RWPE2 (cell line): ENCODE measurements around the gene MACF1.
A peak's percentile ranks its signal among the peaks of the same experiment; 100 is the strongest.
"Not testable (repeated sequence)": the region's sequence is repeated elsewhere in the genome, so short reads cannot be mapped to it uniquely, and the experiment has no call there.

ENCODE experiments used
- ATAC-seq: fragments of 200-7000 bp; cut with Tn5 transposase; 3 replicates; pipeline ENCODE4 v1.9.1; 2021; ENCODE audit warnings: low read depth
- DNase-seq: peaks from one replicate; pipeline ENCODE4 v3.0.0-alpha.2; 2020; ENCODE audit warnings: low spot score
- H3K27ac ChIP-seq: fragments of 450-650 bp; 2 replicates; pipeline ENCODE4 v1.5.1; 2017; ENCODE audit warnings: mild to moderate bottlenecking; ENCODE audit not compliant: poor library complexity, severe bottlenecking
- H3K27me3 ChIP-seq: fragments of 250-450 bp; sonication (Bioruptor Pico); 2 replicates; pipeline ENCODE4 v1.5.1; 2021; ENCODE audit warnings: mild to moderate bottlenecking, moderate library complexity; ENCODE audit not compliant: insufficient read depth, poor library complexity, severe bottlenecking
- H3K36me3 ChIP-seq: fragments of 250-450 bp; sonication (Bioruptor Pico); 2 replicates; pipeline ENCODE4 v1.5.1; 2020; ENCODE audit warnings: low read depth, mild to moderate bottlenecking, moderate library complexity
- H3K4me1 ChIP-seq: fragments of 250-450 bp; sonication (Bioruptor Pico); 2 replicates; pipeline ENCODE4 v1.5.1; 2021; ENCODE audit warnings: mild to moderate bottlenecking, moderate library complexity; ENCODE audit not compliant: insufficient read depth, poor library complexity, severe bottlenecking
- H3K4me3 ChIP-seq: fragments of 250-450 bp; sonication (Bioruptor Pico); 2 replicates; pipeline ENCODE4 v1.5.1; 2021; ENCODE audit warnings: mild to moderate bottlenecking, moderate library complexity; ENCODE audit not compliant: severe bottlenecking
- H3K9me3 ChIP-seq: fragments of 250-450 bp; sonication (Bioruptor Pico); 2 replicates; pipeline ENCODE4 v1.5.1; 2021; ENCODE audit warnings: mild to moderate bottlenecking, moderate library complexity; ENCODE audit not compliant: severe bottlenecking
- TF ChIP-seq, protein P1 (sequence below): fragments of 450-650 bp; IDR thresholded peaks from one replicate; pipeline ENCODE4 v1.5.1; 2017; ENCODE audit warnings: mild to moderate bottlenecking, moderate library complexity; ENCODE audit not compliant: poor library complexity, severe bottlenecking

Gene MACF1

DNA sequence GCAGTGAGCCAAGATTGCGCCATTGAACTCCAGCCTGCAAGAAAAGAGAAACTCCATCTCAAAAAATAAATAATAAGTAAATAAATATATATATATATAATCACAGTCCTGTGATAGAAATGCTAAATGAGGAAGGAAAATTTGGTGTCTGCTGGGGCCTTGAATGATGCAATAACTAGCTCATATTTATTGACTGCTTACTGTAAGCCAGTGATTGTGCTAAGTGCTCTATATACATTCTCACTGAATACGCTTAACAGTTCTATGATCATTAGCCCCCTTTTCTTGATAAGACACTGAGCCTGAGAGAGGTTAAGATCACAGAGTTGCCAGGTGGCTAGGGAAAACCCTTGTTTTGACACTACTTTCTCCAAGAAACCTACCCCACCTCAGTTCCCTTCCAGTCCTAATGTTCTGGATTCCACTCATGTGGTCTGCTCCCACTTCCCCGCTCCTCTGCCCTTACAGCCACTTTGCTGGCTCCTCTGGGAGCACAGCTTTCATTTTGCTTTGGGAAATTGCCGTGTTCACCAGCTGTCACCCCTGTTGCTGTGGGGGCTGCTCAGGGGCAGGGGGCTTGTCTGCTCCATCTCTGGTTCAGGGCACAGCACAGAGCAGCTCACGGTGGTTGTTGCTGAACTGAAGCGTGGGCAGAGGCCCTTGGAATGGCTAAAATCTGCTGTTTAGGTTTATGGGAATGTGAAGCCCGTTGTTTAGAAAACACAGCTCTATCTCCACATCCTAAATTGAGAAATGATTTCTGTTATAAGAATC lies 284.5 kb downstream of the MACF1 start:
- Histone ChIP-seq H3K4me1 (no peaks in the 10 kb centered on the region), H3K27ac (no peak overlapping the region), H3K9me3 (no peaks in the 10 kb centered on the region), H3K27me3 (peaks cover 4% of the 10 kb centered on the region), H3K4me3 (no peak overlapping the region), H3K36me3 (peaks cover 29% of the 10 kb centered on the region)
- 0 out of 3 replicates have a peak, but pooled peaks have one; percentile 3 for ATAC-seq
- TF ChIP-seq, protein P1, sequence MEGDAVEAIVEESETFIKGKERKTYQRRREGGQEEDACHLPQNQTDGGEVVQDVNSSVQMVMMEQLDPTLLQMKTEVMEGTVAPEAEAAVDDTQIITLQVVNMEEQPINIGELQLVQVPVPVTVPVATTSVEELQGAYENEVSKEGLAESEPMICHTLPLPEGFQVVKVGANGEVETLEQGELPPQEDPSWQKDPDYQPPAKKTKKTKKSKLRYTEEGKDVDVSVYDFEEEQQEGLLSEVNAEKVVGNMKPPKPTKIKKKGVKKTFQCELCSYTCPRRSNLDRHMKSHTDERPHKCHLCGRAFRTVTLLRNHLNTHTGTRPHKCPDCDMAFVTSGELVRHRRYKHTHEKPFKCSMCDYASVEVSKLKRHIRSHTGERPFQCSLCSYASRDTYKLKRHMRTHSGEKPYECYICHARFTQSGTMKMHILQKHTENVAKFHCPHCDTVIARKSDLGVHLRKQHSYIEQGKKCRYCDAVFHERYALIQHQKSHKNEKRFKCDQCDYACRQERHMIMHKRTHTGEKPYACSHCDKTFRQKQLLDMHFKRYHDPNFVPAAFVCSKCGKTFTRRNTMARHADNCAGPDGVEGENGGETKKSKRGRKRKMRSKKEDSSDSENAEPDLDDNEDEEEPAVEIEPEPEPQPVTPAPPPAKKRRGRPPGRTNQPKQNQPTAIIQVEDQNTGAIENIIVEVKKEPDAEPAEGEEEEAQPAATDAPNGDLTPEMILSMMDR: no peak
- no peak for DNase-seq

DNA sequence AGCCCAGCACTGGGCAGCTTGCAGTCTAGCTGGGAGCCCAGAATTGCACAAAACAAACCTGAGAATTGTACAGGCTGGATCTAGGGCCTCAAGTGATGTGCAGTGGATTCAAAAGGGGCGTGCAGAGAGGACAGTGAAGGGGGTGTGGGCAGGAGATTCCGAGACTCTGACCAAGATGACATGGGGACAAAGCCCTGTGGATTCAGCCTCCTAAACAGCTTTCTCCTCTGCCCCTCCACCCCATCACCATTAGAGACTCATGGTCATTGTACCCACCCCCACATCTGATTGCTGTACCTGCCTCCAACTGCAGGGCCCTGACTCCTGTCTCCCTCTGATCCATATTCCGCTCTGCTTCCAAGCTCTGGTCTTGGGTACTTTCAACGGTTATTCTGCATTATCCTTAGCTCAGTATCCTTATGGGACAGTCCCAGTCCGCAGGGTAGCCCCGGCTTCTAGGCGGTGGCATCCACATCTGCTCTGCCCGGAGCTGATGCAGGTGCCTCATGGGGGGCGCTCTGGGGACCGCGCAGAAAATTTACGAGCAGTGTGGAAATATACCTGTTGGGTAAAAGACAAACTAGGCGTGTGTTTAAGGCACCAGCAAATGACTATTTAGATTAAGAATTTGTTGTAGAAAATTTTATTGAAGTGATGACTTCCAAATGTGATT lies 285.2 kb downstream of the MACF1 start:
- Histone ChIP-seq H3K4me3 (no peak overlapping the region), H3K27ac (no peak overlapping the region), H3K27me3 (peaks cover 4% of the 10 kb centered on the region), H3K4me1 (no peaks in the 10 kb centered on the region), H3K36me3 (peaks cover 21% of the 10 kb centered on the region), H3K9me3 (no peaks in the 10 kb centered on the region)
- ATAC-seq (peak; percentile 32; the same call in 1 of the 3 replicates), DNase-seq (no peak)
- TF ChIP-seq, protein P1: no peak

DNA sequence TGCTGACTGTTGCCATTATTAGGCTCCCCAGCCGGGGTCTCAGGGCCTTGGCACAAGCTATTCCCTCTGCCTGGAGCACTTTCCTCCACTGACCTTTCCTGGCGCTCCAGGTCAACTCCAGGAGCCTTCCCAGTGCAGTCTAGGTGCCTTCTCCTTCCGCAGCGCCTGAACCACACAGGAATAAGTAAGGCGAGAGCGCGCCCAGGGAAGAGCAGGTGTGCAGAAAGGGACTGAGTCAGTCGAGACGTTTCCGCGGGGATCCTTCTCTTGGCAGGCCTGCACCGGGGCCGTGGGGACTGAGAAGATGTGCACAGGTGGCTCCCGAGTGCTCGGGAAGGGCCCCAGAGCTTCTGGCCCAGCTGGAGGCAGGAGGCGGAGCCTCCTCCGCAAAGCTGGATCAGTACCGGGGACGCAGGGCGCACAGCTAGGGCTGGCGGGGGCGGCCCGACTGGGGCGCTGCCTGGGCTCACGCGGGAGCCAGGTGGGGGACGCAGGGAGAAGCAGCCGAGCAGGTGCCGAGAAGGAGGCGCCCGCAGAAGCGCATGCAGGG lies 286.2 kb downstream of the MACF1 start:
- no peaks in the 10 kb centered on the region for H3K9me3 ChIP-seq
- TF ChIP-seq, protein P1: no peak
- H3K4me1 ChIP-seq: no peaks in the 10 kb centered on the region
- H3K27me3 ChIP-seq: peaks cover 4% of the 10 kb centered on the region
- H3K4me3 ChIP-seq: peak overlapping the region; percentile 29
- ATAC-seq: peak; percentile 4; the same call in 2 of the 3 replicates
- H3K27ac ChIP-seq: no peak overlapping the region
- DNase-seq: no peak
- peaks cover 12% of the 10 kb centered on the region for H3K36me3 ChIP-seq

DNA sequence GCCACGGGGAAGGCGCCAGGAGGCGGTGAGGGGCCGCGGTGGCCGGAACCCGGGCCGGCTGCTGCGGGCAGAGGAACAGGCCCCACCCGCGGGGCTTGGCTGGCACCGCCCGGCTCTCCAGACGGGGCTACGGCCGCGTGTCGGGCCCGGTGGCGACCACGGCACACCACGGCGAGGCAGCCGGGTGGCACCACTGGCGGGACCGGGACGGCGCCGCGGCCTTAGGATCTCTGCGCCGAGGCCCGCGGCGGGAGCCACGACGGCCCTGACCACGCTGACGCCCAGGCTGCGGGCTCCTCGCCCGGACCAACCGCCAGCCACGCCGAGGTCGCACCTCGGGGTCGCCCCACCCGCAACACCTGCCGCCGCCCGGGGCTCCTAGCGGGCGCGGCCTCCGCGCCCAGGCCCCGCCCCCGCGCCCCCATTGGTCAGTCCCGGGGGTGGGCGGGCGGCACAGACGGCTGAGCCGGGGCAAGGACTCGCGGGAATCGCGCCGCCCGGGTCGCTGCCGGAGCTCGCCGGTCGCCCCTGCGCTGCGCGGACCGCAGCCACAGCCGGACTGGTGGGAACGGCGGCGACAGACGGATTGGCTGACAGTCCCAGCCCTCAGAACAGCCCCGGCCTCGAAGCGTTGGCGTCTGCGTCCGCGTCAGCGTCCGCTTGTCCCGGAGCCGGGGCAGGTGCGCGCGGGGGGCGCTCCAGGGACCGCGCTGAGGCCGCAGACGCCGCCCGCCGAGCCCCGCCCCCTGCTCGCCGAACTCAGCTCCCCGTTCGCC lies 286.8 kb downstream of the MACF1 start, which contains the start of gene BMP8A:
Gene BMP8A (plus strand): TSS at position 491 of the 776 bp plus-strand sequence. CDS start 356 bp downstream, outside the sequence.
- H3K4me3 ChIP-seq: peak within 1 kb of the TSS; percentile 29
- H3K36me3 ChIP-seq: peaks cover 5% of the 10 kb centered on the region
- TF ChIP-seq, protein P1: no peak
- peaks cover 4% of the 10 kb centered on the region for H3K27me3 ChIP-seq
- ATAC-seq (peak; percentile 73), DNase-seq (no peak)
- no peaks in the 10 kb centered on the region for H3K4me1 ChIP-seq
- no peak within 1 kb of the TSS for H3K27ac ChIP-seq
- no peaks in the 10 kb centered on the region for H3K9me3 ChIP-seq

DNA sequence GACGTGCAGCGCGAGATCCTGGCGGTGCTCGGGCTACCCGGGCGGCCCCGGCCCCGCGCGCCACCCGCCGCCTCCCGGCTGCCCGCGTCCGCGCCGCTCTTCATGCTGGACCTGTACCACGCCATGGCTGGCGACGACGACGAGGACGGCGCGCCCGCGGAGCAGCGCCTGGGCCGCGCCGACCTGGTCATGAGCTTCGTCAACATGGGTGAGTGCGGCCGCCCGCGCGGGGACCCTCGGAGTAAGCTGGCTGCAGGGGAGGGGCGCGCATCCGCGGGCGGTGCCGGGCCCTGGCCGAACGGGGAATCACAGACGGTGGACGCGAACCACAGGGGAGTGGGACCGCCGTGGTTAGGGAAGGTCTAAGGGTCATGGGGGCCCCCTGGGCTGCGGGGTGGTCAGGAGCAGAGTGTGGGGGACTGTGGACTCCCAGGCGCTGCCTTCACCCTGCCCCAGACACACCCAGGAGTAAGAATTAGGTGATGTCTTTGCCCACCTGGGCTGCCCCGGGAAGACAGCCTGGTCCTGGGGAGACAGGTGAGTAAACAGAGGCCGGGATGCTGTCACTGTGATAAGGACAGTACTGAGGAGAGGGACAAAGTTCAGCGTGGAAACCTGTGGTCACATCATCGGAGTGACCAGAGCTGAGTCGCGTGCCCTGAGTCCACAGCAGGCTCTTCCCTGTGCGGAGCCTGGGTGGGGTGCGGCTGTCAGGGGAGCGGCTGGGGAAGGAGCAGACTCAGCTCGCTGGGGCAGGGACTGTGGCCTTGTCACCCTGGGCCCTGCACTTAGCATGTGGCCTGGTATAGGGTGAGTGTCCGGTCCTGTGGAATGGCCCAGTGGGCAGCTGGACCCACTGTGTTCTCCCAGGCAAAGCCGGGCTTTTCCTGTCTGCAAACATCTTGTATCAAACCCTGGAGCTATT lies 287.9 kb downstream of the MACF1 start:
- not testable (repeated sequence) for DNase-seq, ATAC-seq
- peak overlapping the region; percentile 29 for H3K4me3 ChIP-seq

DNA sequence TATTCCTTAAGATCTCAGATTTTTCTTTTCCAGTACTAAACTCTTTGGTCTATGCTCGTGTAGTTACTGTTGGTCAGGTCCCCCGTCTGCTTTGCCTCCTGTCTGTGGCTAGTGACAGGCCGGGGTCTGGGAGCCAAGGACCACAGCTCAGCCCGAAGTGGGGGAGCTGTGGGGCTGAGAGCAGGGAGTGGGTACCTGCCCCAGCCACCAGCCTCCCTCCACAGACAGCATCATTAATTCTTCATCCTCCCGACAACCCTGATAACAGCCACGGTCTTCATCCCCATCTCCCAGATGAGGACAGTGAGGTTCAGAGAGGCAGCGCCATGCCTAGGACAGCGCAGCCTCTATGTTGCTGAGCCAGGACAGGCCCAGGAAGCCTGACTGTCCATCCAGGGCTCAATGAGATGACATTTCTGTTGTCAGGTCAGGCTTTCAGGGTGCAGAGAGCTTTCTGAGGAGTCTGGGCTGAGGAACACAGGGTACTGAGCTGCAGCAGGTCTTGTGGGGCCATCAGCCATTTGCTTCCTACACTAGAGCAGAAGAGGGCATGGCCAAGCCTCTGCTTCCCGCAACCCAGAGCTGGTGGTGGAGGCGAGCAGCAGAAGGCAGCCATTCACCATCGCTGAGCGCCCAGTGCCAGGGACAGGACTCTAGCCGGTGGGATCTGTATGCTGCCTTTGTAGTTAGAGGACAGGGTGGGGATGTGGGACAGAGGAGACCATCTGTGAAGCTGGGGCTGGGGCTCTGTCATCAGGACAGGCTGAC lies 288.7 kb downstream of the MACF1 start:
- H3K9me3 ChIP-seq, H3K4me1 ChIP-seq, H3K27ac ChIP-seq, H3K36me3 ChIP-seq, ATAC-seq, DNase-seq, H3K27me3 ChIP-seq, H3K4me3 ChIP-seq: not testable (repeated sequence)

More for the DNA sequence above, 287.9 kb downstream of the MACF1 start:
- not testable (repeated sequence) for H3K27ac ChIP-seq, H3K9me3 ChIP-seq, H3K36me3 ChIP-seq, H3K4me1 ChIP-seq, H3K27me3 ChIP-seq
